GM21528 (cell line): ENCODE results near the gene RBFOX1.

ENCODE experiments used
- ATAC-seq: cut with Tn5 transposase; IDR thresholded peaks from one replicate; pipeline ENCODE4 v1.9.1; 2021; ENCODE audit warnings: mild to moderate bottlenecking, moderate library complexity; ENCODE audit not compliant: unreplicated experiment, low FRiP score

Gene RBFOX1

DNA sequence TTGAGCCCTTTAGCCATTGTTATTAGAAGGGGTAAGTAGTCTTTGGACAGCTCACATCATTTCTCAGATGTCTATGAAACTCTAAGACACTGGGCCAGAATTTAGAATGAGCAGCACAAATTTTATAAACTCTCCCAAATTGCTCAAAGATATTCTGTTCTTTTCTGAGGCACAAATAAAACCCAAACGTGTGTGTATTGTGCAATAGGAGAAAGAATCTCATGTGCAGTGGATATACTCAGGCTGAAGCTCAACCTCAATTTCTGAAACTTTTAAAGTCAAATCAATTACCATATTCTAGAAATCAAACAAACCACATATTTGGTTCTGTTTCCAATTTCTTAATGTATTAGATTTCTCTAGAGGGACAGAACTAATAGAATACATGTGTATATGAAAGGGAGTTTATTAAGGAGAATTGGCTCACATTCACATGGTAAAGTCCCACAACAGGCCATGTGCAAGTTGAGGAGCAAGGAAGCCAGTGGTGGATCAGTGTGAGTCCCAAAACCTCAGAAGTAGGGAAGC is 403.6 kb downstream of the RBFOX1 start:
- no peak for ATAC-seq

DNA sequence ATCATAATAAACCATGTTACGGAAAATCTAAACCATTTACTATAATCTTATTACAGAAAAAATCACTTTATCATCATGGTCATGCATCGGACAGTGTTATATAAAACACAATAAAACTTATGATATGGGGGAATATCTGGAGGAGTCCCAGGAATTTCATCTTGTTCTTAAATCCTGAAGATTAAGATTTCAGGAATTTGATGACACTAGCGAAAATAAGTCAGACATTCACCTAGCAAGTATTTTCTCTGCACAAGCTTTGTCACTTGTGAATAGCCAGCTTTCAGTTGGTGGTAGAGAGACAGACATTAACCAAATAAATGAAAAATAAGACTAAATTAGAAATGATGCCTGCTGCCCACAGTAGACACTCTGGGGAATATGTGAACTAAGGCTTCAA is 410.0 kb downstream of the RBFOX1 start:
- no peak for ATAC-seq

DNA sequence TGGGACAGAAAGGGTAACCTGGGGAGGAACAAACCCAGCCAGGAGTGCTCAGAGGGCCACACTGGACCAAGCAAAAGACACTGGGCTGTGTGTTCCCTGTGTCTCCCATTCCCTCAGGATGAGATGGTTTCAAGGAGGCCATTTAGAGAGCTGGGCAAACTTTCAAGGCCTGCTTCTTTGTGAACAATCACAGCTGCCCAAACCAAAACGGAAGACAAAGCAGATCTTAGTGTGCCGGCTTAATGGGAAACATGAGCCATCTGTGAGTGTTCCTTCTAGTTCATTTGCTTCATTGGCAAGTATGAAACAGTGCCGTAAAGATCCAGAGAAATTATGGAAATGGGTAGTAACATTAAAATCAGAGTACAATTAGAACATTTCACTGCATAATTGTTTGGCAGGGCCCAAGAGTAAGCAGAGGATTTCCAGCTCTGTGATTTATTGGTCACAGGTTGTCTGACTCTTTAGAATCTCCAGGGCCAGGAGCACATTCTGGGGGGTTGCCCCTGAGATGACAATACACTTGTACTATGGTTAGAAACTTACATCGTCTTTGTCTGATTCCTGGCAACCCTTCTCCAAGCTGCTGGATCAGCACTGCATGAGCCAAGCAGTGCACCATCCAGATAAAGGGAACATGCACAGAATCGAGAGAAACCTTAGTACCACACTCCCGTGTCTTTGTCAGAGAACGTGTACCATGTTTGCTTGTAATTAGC is 412.1 kb downstream of the RBFOX1 start:
- no peak for ATAC-seq

DNA sequence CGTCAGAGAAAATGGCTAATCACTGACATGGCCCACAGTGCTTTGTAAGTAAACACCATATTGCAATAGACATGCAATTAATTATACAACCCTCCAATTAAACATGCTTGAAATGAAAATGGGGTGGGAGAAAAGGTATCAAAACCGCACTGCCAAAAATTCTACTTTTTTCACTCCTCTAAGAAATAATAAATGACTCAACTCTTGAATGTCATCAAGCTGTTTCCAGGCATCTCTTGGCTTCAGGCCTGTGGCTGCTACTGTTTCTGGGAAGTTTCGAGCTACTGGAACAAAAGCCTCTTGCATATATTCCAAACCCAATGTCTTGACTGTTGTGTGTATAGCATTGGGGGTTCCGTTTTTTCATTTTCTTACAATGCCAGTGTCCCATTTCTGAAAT is 412.6 kb downstream of the RBFOX1 start:
- no peak for ATAC-seq

DNA sequence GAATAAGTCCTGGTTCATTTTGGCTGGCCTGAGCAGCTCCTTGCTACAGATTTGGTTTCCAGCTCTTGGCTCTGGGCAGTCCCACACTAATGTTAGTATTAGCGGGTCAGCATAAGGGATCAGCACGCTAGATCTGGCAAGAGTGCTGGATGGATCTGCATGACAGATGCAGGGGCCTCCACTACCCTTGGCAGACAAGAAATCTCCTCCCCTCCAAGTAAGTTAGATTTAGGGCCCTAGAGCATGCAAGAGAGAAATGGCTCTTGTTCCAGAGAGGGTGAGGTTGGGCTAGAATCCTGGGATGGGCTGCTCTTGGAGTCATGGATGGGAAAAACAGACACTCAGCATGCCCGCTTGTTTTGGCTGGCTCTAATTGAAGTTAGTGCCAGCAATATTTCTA is 414.3 kb downstream of the RBFOX1 start:
- no peak for ATAC-seq

DNA sequence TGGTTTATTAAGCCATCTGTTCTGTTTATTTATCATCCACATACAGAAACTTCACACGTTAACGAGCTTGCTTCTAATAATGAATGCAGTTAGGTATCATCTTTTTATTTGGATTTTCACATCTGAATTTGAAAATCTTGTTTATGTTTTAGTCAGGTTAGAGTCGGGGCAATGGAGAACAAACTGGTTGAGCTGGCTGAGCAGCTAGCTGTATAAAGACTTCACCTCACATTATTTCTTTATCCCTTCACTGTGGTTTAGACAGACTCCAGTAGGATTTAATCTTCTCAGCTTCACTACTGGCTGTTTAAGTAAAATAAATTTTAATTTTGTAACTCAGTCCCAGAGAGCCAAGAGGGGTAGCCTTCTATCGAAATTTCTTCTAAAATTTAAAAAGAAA is 415.9 kb downstream of the RBFOX1 start:
- no peak for ATAC-seq

DNA sequence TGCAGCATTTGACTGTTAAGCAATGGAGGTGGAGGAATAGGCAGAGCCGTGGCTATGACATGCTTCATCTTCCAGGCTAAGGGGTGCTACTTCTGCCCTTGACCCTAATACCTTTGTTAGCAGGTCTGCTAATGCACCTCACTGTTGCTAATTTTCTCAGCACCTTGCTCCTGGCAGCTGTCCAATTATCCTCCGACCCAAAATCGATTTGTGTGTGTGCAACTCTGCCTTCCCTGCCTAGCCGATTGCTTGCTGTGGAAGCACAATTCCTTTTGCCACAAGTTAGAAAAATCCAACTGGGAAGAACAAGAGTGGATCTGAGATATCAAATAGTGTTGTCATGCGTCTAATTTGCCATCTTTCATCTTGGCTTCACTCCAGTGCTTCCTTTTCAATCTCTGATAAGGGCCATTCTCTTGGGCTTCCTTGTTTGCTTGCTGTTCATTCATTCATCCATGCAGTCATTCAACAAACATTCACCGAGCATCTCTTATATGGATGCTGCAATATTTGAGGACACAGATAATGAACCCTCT is 422.8 kb downstream of the RBFOX1 start:
- no peak for ATAC-seq
